CD14-positive monocyte (primary cell): ENCODE data around the gene COX5A. TPM values are rescaled to one million over a fixed set of nuclear protein-coding genes. Genes with fewer than 3 reads are reported as not detected.

Experiments
- DNase-seq, 3 donors: peaks; one replicate each; pipeline ENCODE4 v3.0.0-alpha.2; 2011 to 2022
- H2AFZ ChIP-seq: 2 replicates; pipeline ENCODE4 v1.6.0; 2012; ENCODE audit warnings: mild to moderate bottlenecking, low read depth, low read length, inconsistent platforms; ENCODE audit not compliant: insufficient read depth, poor library complexity, severe bottlenecking
- H3K27ac ChIP-seq, 2 donors: 1 replicate in 1 of 2; 2 replicates in 1 of 2; pipeline ENCODE4 v1.5.1; 2012 to 2013; ENCODE audit warnings: low read length in 2 of 2, control low read depth in 1 of 2, inconsistent platforms in 1 of 2, low read depth in 1 of 2, mild to moderate bottlenecking in 1 of 2
- H3K27me3 ChIP-seq, 2 donors: one replicate each; pipeline versions ENCODE4 v1.6.0 to v1.6.1; 2011 to 2013; ENCODE audit warnings: low read length in 2 of 2; ENCODE audit not compliant: control insufficient read depth in 2 of 2, insufficient read depth in 2 of 2
- H3K36me3 ChIP-seq, 2 donors: replicated peaks in 1 of 2; 1 replicate in 1 of 2; 2 replicates in 1 of 2; pipeline versions ENCODE4 v1.5.1 to v1.6.1; 2012 to 2013; ENCODE audit warnings: low read length in 2 of 2, control low read depth in 1 of 2, inconsistent platforms in 1 of 2, mild to moderate bottlenecking in 1 of 2; ENCODE audit not compliant: insufficient read depth in 2 of 2, control insufficient read depth in 1 of 2
- H3K4me1 ChIP-seq, 2 donors: 1 replicate in 1 of 2; 2 replicates in 1 of 2; pipeline versions ENCODE4 v1.5.1 to v1.6.1; 2012 to 2013; ENCODE audit warnings: low read length in 2 of 2, control low read depth in 1 of 2, inconsistent platforms in 1 of 2, mild to moderate bottlenecking in 1 of 2, moderate library complexity in 1 of 2; ENCODE audit not compliant: insufficient read depth in 2 of 2, control insufficient read depth in 1 of 2
- H3K4me2 ChIP-seq: replicated peaks from 2 replicates; pipeline ENCODE3; 2012; ENCODE audit warnings: low read length, moderate library complexity, mild to moderate bottlenecking; ENCODE audit not compliant: poor library complexity, severe bottlenecking; ENCODE audit errors: extremely low read depth
- H3K4me3 ChIP-seq, 3 experiments: fragments of 200-600 bp in 1 of 3; sonication (generic) in 1 of 3; replicated peaks in 1 of 3; 1 replicate in 2 of 3; 2 replicates in 1 of 3; pipeline ENCODE4 v1.5.1; 2011 to 2013; ENCODE audit warnings: low read length in 3 of 3, mild to moderate bottlenecking in 3 of 3, control low read depth in 2 of 3, low read depth in 2 of 3, inconsistent platforms in 1 of 3, moderate library complexity in 1 of 3
- H3K79me2 ChIP-seq: 2 replicates; pipeline ENCODE4 v1.6.0; 2012; ENCODE audit warnings: mild to moderate bottlenecking, control low read depth, inconsistent platforms, low read length, moderate library complexity; ENCODE audit not compliant: insufficient read depth
- H3K9ac ChIP-seq: 2 replicates; pipeline ENCODE4 v1.6.0; 2017; ENCODE audit warnings: low read length, mild to moderate bottlenecking; ENCODE audit not compliant: insufficient read depth, poor library complexity, severe bottlenecking
- H3K9me3 ChIP-seq, 2 donors: replicated peaks in 1 of 2; 1 replicate in 1 of 2; 2 replicates in 1 of 2; pipeline versions ENCODE4 v1.5.1 to v1.6.1; 2012 to 2013; ENCODE audit warnings: low read length in 2 of 2, control low read depth in 1 of 2; ENCODE audit not compliant: control insufficient read depth in 1 of 2, insufficient read depth in 1 of 2
- H4K20me1 ChIP-seq: 2 replicates; pipeline ENCODE4 v1.6.0; 2012; ENCODE audit warnings: mild to moderate bottlenecking, low read length, control low read depth, moderate library complexity; ENCODE audit not compliant: insufficient read depth
- H3K27ac Mint-ChIP-seq, 7 donors: one replicate each; pipeline ENCODE4 v1.8.0; 2020; ENCODE audit warnings: mild to moderate bottlenecking in 7 of 7, mixed read lengths in 7 of 7, moderate library complexity in 6 of 7, inconsistent platforms in 2 of 7
- H3K27me3 Mint-ChIP-seq, 3 donors: one replicate each; pipeline ENCODE4 v1.8.0; 2021 to 2022; ENCODE audit warnings: low read depth in 3 of 3, mild to moderate bottlenecking in 3 of 3, mixed read lengths in 3 of 3, moderate library complexity in 3 of 3, inconsistent platforms in 1 of 3
- H3K36me3 Mint-ChIP-seq, 2 donors: one replicate each; pipeline ENCODE4 v1.8.0; 2020; ENCODE audit warnings: mixed read lengths in 2 of 2, inconsistent platforms in 1 of 2, mild to moderate bottlenecking in 1 of 2
- H3K4me1 Mint-ChIP-seq: one replicate; pipeline ENCODE4 v1.8.0; 2020; ENCODE audit warnings: mild to moderate bottlenecking, mixed read lengths
- H3K4me3 Mint-ChIP-seq, 2 donors: one replicate each; pipeline ENCODE4 v1.8.0; 2020; ENCODE audit warnings: mild to moderate bottlenecking in 2 of 2, mixed read lengths in 2 of 2, moderate library complexity in 1 of 2
- H3K9me3 Mint-ChIP-seq, 7 donors: one replicate each; pipeline ENCODE4 v1.8.0; 2020 to 2022; ENCODE audit warnings: mixed read lengths in 7 of 7, mild to moderate bottlenecking in 6 of 7, moderate library complexity in 6 of 7, inconsistent platforms in 2 of 7
- WGBS: methylation state at CpG from one replicate; pipeline ENCODE4 v1.1.5; 2013; ENCODE audit warnings: missing lambda C conversion rate; ENCODE audit not compliant: insufficient coverage; 5-methylcytosine and 5-hydroxymethylcytosine counted together
- intact Hi-C, 2 donors: fragments of 100-400 bp; cut with micrococcal nuclease; formaldehyde crosslinking; loops; one replicate each; pipeline versions ENCODE4 v1.15.0 to v1.15.1; 2023
- polyA plus RNA-seq, 3 donors: library from polyadenylated mRNA; depleted of rRNA in 1 of 3; unstranded in 2 of 3; stranded (reverse) in 1 of 3; fragments of 300-500 nt in 2 of 3; fragments of >200 nt in 1 of 3; fragmentation: Illumina TruSeq in 2 of 3; gene quantifications; 1 replicate in 2 of 3; 2 replicates in 1 of 3; pipeline ENCODE4 v1.2.3, GENCODE V29; 2012 to 2021
- TF ChIP-seq, protein P1 (sequence below): fragments of 200-600 bp; IDR thresholded peaks from one replicate; pipeline ENCODE4 v1.8.0; 2022; ENCODE audit warnings: antibody characterized with exemption, mild to moderate bottlenecking

The COX5A gene
- polyA plus RNA-seq, 3 donors = 127 to 498 (median 434) TPM

DNA sequence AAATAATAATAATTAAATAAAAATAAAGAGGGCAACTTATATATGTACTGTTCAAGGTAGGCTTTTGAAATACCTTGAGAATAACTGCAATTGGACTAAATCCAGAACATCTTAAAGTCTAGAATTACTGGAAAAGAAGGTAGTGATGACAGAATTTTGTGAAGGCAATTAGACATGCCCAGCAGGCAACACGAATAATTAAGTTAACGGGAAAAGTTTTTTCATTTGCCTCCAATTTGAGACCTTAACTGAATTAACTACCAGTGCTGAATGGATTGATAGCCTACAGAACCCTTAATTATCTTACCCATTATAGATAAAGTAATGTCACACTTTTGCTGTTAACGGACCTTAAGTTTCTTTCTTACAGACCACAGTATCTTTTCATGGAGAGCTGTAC is 13.3 kb downstream of the COX5A start:
- H3K4me1 ChIP-seq = peaks cover 0 to 5% of the 10 kb centered on the region in 2 donors
- H4K20me1 ChIP-seq = peaks cover 33% of the 10 kb centered on the region
- peaks cover 78 to 96% of the 10 kb centered on the region in 2 donors for H3K36me3 ChIP-seq
- H3K79me2 ChIP-seq = peaks cover 34% of the 10 kb centered on the region
- H3K9me3 ChIP-seq = no peaks in the 10 kb centered on the region
- H3K36me3 Mint-ChIP-seq = peaks cover 67 to 96% of the 10 kb centered on the region in 2 donors
- H2AFZ ChIP-seq = no peak overlapping the region
- no peak overlapping the region for H3K4me2 ChIP-seq
- H3K4me1 Mint-ChIP-seq = peaks cover 9% of the 10 kb centered on the region
- DNase-seq = no peak
- no peak overlapping the region for H3K4me3 Mint-ChIP-seq
- peaks cover 0 to 1% (median 0%) of the 10 kb centered on the region in 3 donors for H3K27me3 Mint-ChIP-seq
- no peaks in the 10 kb centered on the region for H3K27me3 ChIP-seq
- H3K4me3 ChIP-seq = no peak overlapping the region
- H3K27ac Mint-ChIP-seq = no peak overlapping the region
- no peak overlapping the region for H3K27ac ChIP-seq
- intact Hi-C loops = no loop called here
- WGBS = no CpG with 5 or more reads among the region's 3 CpGs
- H3K9ac ChIP-seq = no peak overlapping the region
- TF ChIP-seq, protein P1, sequence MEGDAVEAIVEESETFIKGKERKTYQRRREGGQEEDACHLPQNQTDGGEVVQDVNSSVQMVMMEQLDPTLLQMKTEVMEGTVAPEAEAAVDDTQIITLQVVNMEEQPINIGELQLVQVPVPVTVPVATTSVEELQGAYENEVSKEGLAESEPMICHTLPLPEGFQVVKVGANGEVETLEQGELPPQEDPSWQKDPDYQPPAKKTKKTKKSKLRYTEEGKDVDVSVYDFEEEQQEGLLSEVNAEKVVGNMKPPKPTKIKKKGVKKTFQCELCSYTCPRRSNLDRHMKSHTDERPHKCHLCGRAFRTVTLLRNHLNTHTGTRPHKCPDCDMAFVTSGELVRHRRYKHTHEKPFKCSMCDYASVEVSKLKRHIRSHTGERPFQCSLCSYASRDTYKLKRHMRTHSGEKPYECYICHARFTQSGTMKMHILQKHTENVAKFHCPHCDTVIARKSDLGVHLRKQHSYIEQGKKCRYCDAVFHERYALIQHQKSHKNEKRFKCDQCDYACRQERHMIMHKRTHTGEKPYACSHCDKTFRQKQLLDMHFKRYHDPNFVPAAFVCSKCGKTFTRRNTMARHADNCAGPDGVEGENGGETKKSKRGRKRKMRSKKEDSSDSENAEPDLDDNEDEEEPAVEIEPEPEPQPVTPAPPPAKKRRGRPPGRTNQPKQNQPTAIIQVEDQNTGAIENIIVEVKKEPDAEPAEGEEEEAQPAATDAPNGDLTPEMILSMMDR = no peak
- H3K9me3 Mint-ChIP-seq = no peaks in the 10 kb centered on the region

GRCh38 chr15:74920456-74920855 is 17.4 kb downstream of the COX5A start:
- Histone ChIP-seq H3K36me3 (peaks cover 72 to 96% of the 10 kb centered on the region in 2 donors), H3K9me3 (no peaks in the 10 kb centered on the region), H4K20me1 (peaks cover 6% of the 10 kb centered on the region), H3K27ac (no peak overlapping the region), H3K4me3 (no peak overlapping the region), H2AFZ (no peak overlapping the region), H3K79me2 (peaks cover 7% of the 10 kb centered on the region), H3K4me1 (peaks cover 0 to 5% of the 10 kb centered on the region in 2 donors), H3K9ac (no peak overlapping the region), H3K27me3 (no peaks in the 10 kb centered on the region), H3K4me2 (no peak overlapping the region)
- H3K27me3 Mint-ChIP-seq = peaks cover 0 to 1% (median 0%) of the 10 kb centered on the region in 3 donors
- 12% methylated on average over 5 of the region's 8 CpGs for WGBS
- no peak overlapping the region for H3K4me3 Mint-ChIP-seq
- peak overlapping the region in 3 of 7 donors; percentile 63 to 86 (median 76) for H3K27ac Mint-ChIP-seq
- H3K4me1 Mint-ChIP-seq = peaks cover 9% of the 10 kb centered on the region
- TF ChIP-seq, protein P1 = no peak
- peaks cover 66 to 95% of the 10 kb centered on the region in 2 donors for H3K36me3 Mint-ChIP-seq
- intact Hi-C loops = no loop called here
- H3K9me3 Mint-ChIP-seq = no peaks in the 10 kb centered on the region
- DNase-seq = no peak
